ENCODE measurements around the gene SPRY2. TPM values are rescaled to one million over a fixed set of nuclear protein-coding genes. Genes with fewer than 3 reads are reported as not detected.
A peak's percentile ranks its signal among the peaks of the same experiment; 100 is the strongest.

Gene SPRY2
- total and polyA plus RNA-seq, 2 of the 13 experiments (the other 11 are each of a cell fraction or from before 2014, with no cell fraction given): 7.4 to 25.1 TPM

- TF ChIP-seq ZXDC (CRISPR knock-in tag; IDR thresholded peaks at IDR 0.05): no peak
- no peak for TF ChIP-seq KLF9 (CRISPR knock-in tag; IDR thresholded peaks at IDR 0.05; ENCODE audit: low read depth)
- TF ChIP-seq ZNF563 (CRISPR knock-in tag; IDR thresholded peaks at IDR 0.05): peak; percentile 44; the same call in 1 of the 2 replicates
- TF ChIP-seq NFKB2 (CRISPR knock-in tag; IDR thresholded peaks at IDR 0.05; ENCODE audit: borderline replicate concordance): 0 out of 2 replicates have a peak, but pooled peaks have one; percentile 66
- no peak for TF ChIP-seq ZNF780A (CRISPR knock-in tag; IDR thresholded peaks at IDR 0.05)
- peak; percentile 79; the same call in 1 of the 2 replicates for TF ChIP-seq ZNF121 (CRISPR knock-in tag; IDR thresholded peaks at IDR 0.05)
- TF ChIP-seq ZZZ3 (CRISPR knock-in tag; IDR thresholded peaks at IDR 0.05; ENCODE audit: borderline replicate concordance): no peak
- TF ChIP-seq SALL1 (CRISPR knock-in tag; IDR thresholded peaks at IDR 0.05): peak; percentile 68
- TF ChIP-seq ZNF790 (CRISPR knock-in tag; IDR thresholded peaks at IDR 0.05; ENCODE audit: borderline replicate concordance): peak; percentile 59; the same call in 1 of the 2 replicates
- no peak for TF ChIP-seq LCORL (IDR thresholded peaks at IDR 0.05)
- TF ChIP-seq LCORL (CRISPR knock-in tag; IDR thresholded peaks at IDR 0.05): peak; percentile 79
- TF ChIP-seq HNF4G (IDR thresholded peaks at IDR 0.05; ENCODE audit: borderline replicate concordance, low read depth, low read length): no peak
- 0 out of 2 replicates have a peak, but pooled peaks have one; percentile 28 for TF ChIP-seq HNF4G (CRISPR knock-in tag; IDR thresholded peaks at IDR 0.05; ENCODE audit: borderline replicate concordance, low read depth)
- no peak for TF ChIP-seq RNF219 (CRISPR knock-in tag; IDR thresholded peaks at IDR 0.05)
- peak; percentile 58; the same call in 1 of the 2 replicates for TF ChIP-seq ARID5B (CRISPR knock-in tag; IDR thresholded peaks at IDR 0.05)
- no peak for TF ChIP-seq BRF2 (CRISPR knock-in tag; IDR thresholded peaks at IDR 0.05)
These were observed at the start of gene SPRY2 (continued) for GRCh38 chr13:80341101-80341755.

Data from HepG2 (cell line).